NK-92 treated with Interleukin-12 subunit alpha and Interleukin-12 subunit beta, amount 100 ng/mL, for 24 hours (cell line): ENCODE results near the gene NAV1.
"Not testable (repeated sequence)": the region's sequence is repeated elsewhere in the genome, so short reads cannot be mapped to it uniquely, and the experiment has no call there.

ENCODE experiments used
- DNase-seq: peaks from one replicate; lab custom pipeline; 2025; lab: John Stamatoyannopoulos, UW

Gene NAV1

GRCh38 chr1:201544710-201545109, 5.8 kb downstream of the NAV1 start:
- no peak for DNase-seq

DNA sequence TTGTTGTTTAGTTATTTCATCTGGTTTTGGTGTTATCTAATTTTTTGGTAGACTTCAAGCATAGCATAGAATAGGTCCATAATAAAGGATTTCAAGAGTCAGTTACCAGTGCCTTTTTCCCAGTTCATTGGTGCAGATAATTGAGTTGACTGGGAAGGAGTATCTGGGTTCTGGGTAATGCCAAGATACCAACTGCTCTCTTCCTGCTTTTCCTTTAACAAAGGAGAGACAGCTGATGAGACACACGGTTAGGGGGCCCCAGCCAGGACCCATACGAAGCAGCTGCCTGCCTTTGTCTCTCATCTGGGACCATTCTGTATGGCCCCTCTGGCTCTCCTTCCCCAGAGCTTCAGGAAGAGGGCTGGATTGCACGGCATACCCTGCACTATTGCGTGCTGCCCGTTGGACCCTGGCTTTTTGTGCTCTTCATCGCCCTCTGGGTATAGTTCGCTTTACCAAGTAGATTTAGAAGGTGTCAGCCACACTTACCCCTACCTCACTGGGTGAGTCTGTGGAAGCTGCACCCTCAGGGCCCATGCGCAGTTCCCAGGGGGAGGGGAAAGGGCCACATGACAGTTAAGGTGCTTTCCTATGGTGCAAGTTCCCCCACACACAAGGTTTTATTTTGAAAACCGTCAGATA, 7.0 kb downstream of the NAV1 start:
- DNase-seq: no peak

DNA sequence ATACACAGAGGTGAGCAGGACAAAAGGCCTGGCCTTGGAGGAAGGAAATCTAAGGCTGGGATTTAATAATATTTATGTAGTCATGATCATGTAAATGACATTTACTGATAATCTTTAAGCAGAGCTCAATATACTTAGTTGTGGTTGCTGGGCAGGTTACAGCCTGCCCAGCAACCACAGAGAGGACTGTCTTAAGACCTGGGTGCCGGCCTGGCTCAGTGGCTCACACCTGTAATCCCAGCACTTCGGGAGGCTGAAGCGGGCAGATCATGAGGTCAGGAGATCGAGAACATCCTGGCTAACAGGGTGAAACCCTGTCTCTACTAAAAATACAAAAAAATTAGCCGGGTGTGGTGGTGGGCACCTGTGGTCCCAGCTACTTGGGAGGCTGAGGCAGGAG, 10.6 kb downstream of the NAV1 start:
- DNase-seq: not testable (repeated sequence)

- DNase-seq: no peak
These were observed 12.2 kb downstream of the NAV1 start for GRCh38 chr1:201551096-201551495.

GRCh38 chr1:201551877-201552731, 13.2 kb downstream of the NAV1 start:
- DNase-seq: no peak

DNA sequence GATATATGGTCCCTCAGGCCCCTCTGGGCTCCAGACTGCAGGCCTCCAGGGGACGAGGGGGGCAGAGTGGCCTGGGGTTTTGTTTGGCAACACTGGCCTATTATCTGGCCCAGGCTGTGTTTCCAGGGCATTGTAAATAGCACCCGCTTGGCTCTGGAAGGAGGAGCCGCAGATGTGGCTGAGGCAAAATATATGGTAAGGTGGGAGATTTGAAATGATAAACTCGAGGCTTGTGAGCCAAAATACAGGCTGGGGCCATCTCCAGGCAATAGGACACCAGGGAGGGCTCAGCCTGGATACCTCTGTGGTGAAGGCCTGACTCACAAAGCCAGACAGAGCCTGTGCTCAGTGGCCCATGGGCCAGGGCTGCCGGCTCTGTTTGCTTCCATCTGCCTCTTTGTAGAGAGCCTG, 14.0 kb downstream of the NAV1 start:
- no peak for DNase-seq

GRCh38 chr1:201553496-201554189, 14.7 kb downstream of the NAV1 start:
- no peak for DNase-seq

- DNase-seq: no peak
These were observed 15.3 kb downstream of the NAV1 start for GRCh38 chr1:201554190-201554600.

DNA sequence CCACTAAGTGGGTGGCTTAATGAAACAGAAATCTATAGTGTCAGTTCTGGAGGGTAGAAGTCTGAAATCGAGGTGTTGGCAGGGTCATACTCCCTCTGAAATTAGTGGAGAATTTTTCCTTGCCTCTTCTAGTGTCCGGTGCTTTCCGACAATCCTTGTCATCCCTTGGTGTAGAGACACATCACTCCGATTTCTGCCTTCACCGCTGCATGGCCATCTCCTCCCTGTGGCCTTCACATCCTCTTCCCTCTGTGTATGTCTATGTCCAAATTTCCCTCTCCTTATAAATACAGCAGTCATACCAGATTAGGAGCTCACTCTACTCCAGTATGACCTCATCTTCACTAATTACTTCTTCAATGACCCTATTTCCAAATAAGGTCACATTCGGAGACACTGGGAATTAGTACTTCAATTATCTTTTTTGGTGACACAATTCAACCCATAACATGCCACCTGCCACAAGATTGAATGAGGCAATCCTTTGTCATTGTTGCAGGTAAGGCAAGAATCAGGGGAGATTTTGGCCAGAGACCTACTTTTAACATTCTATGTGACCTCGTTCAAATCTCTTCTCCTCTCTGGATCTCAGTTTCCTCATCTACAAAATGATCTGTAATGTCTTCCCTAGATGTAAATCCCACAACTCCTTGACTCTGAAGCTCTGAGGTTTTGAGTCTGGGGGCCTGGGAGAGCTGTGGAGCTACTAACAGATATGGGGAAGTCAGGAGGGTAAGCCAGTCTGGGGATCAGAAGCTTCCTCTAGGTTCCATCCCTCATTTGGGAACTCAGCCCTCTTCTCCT, 16.1 kb downstream of the NAV1 start:
- DNase-seq: no peak

DNA sequence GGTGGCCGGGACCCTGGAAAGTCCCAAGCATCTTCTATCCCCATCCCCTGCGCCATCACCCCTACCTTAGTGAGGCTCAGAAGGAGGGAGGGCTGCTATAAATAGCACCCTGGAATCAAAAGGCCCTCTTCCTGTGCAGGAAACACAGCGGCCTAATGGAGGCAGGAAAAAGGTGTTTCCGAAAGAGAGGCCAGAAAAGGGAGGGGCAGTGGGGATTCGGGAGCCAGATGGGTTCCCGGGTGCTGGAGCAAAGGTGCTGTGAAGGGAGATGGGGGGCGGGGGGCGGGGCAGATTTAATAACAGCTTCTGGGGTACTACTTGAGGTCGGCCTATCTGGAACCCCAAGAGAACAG, 16.6 kb downstream of the NAV1 start:
- no peak for DNase-seq

- DNase-seq: no peak
These were observed 18.1 kb downstream of the NAV1 start for GRCh38 chr1:201556841-201557571.

DNA sequence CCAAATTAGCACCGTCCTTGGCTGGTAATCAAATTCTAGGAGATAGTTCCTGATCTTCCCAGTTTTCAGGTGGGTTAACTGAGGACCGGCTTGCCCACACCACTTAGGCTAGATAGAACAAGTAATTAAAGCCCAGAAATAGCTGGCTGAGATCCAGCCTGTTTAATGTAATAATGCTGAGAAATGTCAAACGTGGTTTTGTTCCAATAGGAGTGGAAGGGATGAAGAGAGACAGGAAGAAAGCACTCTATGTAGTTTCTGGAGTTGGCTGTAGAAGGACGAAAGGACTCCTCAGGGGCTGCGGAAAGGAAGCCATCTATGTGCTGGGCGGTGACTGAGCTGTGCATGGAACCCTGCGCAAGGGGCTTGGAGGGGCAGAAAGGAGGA, 18.6 kb downstream of the NAV1 start:
- DNase-seq: no peak

- peak; percentile 17 for DNase-seq
These were observed 20.8 kb downstream of the NAV1 start for GRCh38 chr1:201559679-201560162.

DNA sequence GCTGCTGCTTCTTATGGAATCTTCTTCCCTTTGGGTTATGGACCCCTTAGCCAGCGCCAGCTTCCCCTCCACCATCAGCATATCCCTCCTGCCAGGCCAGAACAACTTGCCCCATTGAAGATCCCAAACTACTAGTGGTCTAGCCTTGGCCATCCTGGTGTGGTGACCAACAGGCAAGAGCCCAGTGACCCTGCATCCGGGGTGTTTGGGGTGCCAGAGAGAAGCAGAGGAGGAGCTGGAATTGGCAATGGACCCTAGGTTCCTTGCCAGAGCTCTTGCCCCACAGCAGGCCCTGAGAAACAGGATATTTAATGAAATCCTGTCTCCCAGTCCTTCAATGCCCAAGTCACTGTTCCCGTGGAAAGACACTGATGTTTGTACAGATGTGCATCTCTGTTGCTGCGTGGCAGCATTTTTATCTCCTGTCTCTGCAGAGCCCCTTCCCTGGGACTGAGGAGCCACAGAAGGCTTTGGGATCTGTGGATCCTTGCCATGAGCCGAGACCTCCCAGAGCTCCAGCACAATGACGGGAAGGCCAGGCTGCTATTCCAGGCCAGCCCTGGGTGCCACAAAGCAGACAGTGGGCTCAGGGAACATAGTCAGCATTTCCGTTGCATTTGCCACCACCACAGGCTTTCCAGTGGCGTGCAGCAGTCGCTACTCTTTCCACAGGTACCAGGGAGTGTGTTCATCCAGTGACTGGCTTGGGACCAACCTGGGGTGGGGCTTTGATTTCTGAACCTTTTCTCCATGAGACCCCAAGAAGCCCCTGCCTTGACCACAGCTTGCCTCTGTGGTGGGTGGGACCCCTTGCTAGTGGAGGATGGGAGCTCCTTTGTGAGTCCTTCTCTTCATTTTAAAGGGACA, 21.6 kb downstream of the NAV1 start:
- DNase-seq: no peak

DNA sequence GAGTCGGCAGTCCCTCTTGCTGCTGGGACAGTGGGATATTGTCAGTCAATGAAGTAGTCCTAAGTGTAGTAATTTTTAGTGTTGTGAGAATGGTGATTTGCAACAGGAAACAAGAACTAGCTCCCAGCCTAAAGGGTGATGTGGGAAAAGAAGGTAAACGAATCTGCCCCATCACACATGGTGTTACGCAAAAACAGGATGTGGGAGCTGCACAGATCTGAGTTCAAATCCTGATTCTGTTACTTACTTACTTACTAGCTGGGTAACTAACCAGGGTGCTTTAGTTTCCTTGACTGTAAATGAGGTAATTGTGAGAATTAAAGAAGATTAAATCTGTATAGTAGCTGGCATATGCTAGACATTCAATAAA, 22.3 kb downstream of the NAV1 start:
- DNase-seq: no peak

DNA sequence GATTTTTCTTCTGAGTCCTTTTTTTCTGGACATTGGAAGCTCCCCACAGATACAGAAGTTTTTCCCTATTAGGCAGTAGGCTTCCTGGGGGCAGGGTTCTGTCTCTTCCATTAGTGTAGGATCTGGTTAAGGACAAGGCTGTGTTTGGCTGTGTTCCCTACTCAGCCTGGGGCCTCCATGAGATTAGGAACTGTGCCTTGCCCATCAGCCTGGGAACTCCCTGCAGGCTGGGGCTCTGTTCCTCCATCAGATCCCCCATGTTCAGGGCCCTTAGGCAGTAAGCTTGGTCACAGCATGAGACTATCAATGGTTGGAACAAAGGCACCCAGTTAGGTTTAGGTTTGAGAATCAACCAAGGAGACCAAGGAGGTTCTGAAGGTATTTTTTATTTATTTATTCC, 22.7 kb downstream of the NAV1 start:
- no peak for DNase-seq

DNA sequence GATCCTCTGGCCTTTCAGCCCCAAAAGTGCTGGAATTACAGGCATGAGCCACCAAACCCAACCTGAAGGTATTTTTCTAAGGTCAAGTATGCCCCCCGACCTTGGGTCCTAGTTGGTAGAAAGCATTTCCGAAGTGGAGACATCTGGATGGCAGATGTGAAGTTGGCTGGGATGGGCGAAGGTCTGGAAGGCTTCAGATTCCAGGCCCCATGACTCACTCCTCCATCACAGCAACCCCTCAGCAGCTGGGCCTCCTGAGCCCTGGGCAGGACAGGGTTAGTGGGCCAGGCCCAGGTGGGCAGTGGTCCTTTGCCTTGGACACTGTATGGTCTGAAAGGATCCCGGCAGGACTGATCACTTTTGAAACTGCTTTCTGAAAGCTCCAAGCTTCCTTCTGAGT, 23.3 kb downstream of the NAV1 start:
- DNase-seq: no peak

DNA sequence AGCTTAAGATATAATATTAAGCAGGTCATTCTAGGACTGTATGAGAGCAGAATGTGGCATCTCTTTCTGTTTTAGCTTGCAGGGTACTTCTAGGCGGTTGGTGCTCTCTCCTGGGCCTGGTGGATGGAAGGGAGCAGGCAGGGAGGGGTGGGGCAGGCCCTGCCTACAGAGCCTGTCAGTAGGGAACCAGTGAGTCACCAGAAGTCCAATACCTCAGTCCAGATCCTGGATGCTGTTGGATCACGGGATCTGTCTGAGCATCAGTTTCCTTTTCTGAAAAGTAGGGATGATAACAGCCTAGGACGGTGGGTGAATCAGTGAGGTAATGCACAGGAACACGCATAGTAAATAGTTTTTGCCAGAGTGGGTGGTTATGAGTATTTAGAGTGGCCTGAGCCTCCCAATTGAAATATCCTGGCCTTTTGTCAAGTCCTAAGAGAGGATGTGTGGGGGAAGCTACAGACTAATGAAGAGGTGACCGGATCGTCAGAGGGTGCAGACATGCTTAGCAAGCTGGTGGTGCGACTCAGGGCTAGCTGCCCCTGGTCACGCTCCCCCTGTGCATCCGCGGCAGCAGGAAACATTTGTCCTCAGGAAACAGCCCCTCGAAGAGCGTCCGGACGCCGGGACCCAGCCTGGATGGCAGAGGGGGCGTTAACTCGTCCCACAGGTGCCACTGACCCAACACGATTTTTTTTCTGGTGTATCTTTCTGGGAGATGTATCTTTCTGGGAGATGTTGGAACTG, 23.9 kb downstream of the NAV1 start:
- DNase-seq: no peak

- no peak for DNase-seq
These were observed 24.5 kb downstream of the NAV1 start for GRCh38 chr1:201563406-201563780.

- DNase-seq: no peak
These were observed 25.0 kb downstream of the NAV1 start for GRCh38 chr1:201563941-201564340.
